Spleen (tissue), 11 donors: ENCODE data around the gene TRAF3IP3. TPM values are rescaled to one million over a fixed set of nuclear protein-coding genes. Genes with fewer than 3 reads are reported as not detected.

Source experiments
- DNase-seq: peaks from one replicate; pipeline ENCODE4 v3.0.0-alpha.2; 2020
- H3K27ac ChIP-seq, 8 donors: fragments of 200-600 bp; sonication (generic) in 7 of 8; 1 replicate in 4 of 8; 2 replicates in 4 of 8; pipeline versions ENCODE4 v1.5.0 to v1.8.0; 2016 to 2021; ENCODE audit warnings: inconsistent platforms in 4 of 8, mild to moderate bottlenecking in 4 of 8, moderate library complexity in 1 of 8
- H3K27me3 ChIP-seq, 7 donors: fragments of 200-600 bp; sonication (generic) in 6 of 7; replicated peaks in 1 of 7; 1 replicate in 4 of 7; 2 replicates in 3 of 7; pipeline versions ENCODE4 v1.5.0 to v1.8.0; 2016 to 2021; ENCODE audit warnings: inconsistent platforms in 3 of 7, mild to moderate bottlenecking in 1 of 7
- H3K36me3 ChIP-seq, 6 donors: fragments of 200-600 bp; sonication (generic) in 5 of 6; 1 replicate in 4 of 6; 2 replicates in 2 of 6; pipeline versions ENCODE4 v1.5.0 to v1.8.0; 2016 to 2021; ENCODE audit warnings: inconsistent platforms in 2 of 6
- H3K4me1 ChIP-seq, 6 donors: fragments of 200-600 bp; sonication (generic) in 5 of 6; 1 replicate in 3 of 6; 2 replicates in 3 of 6; pipeline versions ENCODE4 v1.5.0 to v1.8.0; 2016 to 2021; ENCODE audit warnings: inconsistent platforms in 3 of 6
- H3K4me3 ChIP-seq, 8 donors: fragments of 200-600 bp; sonication (generic) in 7 of 8; 1 replicate in 4 of 8; 2 replicates in 4 of 8; pipeline versions ENCODE4 v1.5.0 to v1.8.0; 2016 to 2021; ENCODE audit warnings: inconsistent platforms in 4 of 8, mild to moderate bottlenecking in 4 of 8, moderate library complexity in 2 of 8
- H3K9me3 ChIP-seq, 8 donors: fragments of 200-600 bp; sonication (generic) in 7 of 8; 1 replicate in 4 of 8; 2 replicates in 4 of 8; pipeline versions ENCODE4 v1.5.0 to v1.8.0; 2016 to 2021; ENCODE audit warnings: inconsistent platforms in 4 of 8
- CTCF ChIP-seq, 11 experiments: fragments of 200-600 bp in 7 of 11; fragments of 450-650 bp in 4 of 11; sonication (generic) in 4 of 11; IDR thresholded peaks in 8 of 11; conservative IDR thresholded peaks in 3 of 11; 1 replicate in 7 of 11; 2 replicates in 4 of 11; pipeline versions ENCODE4 v1.4.0 to v1.8.0; 2016 to 2021; ENCODE audit warnings: antibody characterized with exemption in 11 of 11, inconsistent platforms in 4 of 11, mild to moderate bottlenecking in 1 of 11
- POLR2A ChIP-seq, 3 donors: fragments of 450-650 bp; IDR thresholded peaks; one replicate each; pipeline ENCODE4 v1.5.1; 2017; ENCODE audit warnings: antibody characterized with exemption in 3 of 3, mild to moderate bottlenecking in 1 of 3
- POLR2AphosphoS5 ChIP-seq, 3 donors: sonication (generic); formaldehyde crosslinking; IDR thresholded peaks; one replicate each; pipeline ENCODE4 v1.5.1; 2017; ENCODE audit warnings: antibody characterized with exemption in 3 of 3
- WGBS, 5 donors: extraction: QIAGEN DNeasy Blood & Tissue Kit in 3 of 5; methylation state at CpG; one replicate each; pipeline versions ENCODE4 v1.1.5 to v1.1.7; 2013 to 2018; 5-methylcytosine and 5-hydroxymethylcytosine counted together
- intact Hi-C: fragments of 100-400 bp; cut with DNase I; formaldehyde crosslinking; loops from one replicate; pipeline ENCODE4 v1.15.0; 2023; ENCODE audit warnings: low total_unique reads
- polyA plus RNA-seq, 3 donors: library from polyadenylated mRNA; stranded (reverse); fragments of 200-250 nt; gene quantifications; one replicate each; pipeline ENCODE4 v1.2.1, GENCODE V29; 2013
- total RNA-seq, 7 donors: library from RNA; depleted of rRNA in 3 of 7; stranded (reverse); fragments of >200 nt in 3 of 7; fragmentation: NEBNext Ultra II Directional in 4 of 7; extraction: Animal tissue kit (Norgen Biotek cat#: 25700) in 4 of 7; gene quantifications; one replicate each; pipeline versions ENCODE4 v1.1.0 to v1.2.1, GENCODE V29; 2016 to 2021
- donor health status: healthy with polysubstance abuse.
- donor health status: DM: no; HTN: no; CAD: no; lungs with moderate emphysema.
- donor health status: DM: no; HTN: no; CAD: no.
- donor health status: Bipolar disorder and iron deficiency.
- donor health status: healthy.
- donor health status: DM: no; HTN: no; CAD: no.
- donor health status: DM: yes; HTN: yes; CAD: no.

Gene TRAF3IP3
- total and polyA plus RNA-seq, 10 donors, result 95.4 to 189 (median 108) TPM

- 70 to 76% (median 74%) methylated on average over 7 of the region's 7 CpGs for WGBS, 5 donors
- no peak for DNase-seq
- Histone ChIP-seq H3K27me3 (peaks cover 0 to 42% (median 5%) of the 10 kb centered on the region in 7 donors), H3K4me3 (no peak overlapping the region), H3K27ac (no peak overlapping the region), H3K36me3 (no peaks in the 10 kb centered on the region), H3K4me1 (peaks cover 0 to 17% (median 8%) of the 10 kb centered on the region in 6 donors), H3K9me3 (no peaks in the 10 kb centered on the region)
- intact Hi-C loops, result no loop called here
- TF ChIP-seq POLR2A (IDR thresholded peaks at IDR 0.05), result no peak
- no peak for TF ChIP-seq CTCF (IDR thresholded peaks at IDR 0.05 in 8 of 11, conservative IDR thresholded peaks at IDR 0.05 in 3 of 11)
- no peak for TF ChIP-seq POLR2AphosphoS5 (IDR thresholded peaks at IDR 0.05)
Observed at GRCh38 chr1:209822706-209823105, 66.9 kb downstream of the TRAF3IP3 start.

DNA sequence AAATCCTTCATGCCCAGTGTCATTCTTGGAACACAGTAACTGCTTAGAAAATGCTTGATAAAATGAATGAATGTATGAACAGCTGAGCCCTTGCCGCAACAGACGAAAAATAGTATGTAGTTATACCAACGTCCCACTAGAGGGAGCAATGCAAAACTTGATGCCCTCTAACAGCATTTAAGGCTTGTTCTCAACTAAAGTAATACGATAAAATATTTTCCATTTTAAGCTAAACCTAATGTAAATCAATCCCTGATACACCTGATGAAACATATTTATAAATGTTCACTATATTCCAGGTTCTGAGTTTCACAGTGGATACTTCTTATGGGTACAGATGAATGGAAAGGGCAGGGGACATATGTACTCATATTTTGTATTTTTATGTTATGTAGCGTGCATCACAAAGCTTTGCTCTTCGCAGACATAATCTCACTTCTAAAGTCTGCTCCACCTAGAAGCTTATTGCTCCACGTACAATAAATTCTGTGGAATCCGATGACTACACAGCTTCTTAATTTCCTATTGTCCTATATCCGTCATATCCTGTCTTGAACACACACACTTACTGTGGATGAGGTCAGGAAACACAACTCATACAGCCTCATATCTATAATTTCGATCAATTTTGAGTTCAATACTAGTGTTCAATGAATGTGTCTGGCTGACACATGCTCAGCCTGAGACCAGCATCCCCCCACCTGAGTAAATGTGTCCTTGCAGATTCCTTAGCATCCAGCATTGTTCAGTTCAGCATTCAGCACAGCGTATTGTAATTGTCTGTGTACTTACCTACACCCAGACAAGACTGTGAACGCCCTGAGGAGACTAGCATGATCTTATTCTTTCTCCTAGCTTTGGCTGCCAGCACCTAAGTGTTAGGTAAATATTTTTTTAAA is 67.5 kb downstream of the TRAF3IP3 start:
- intact Hi-C loops, result no loop called here
- peaks cover 0 to 41% (median 5%) of the 10 kb centered on the region in 7 donors for H3K27me3 ChIP-seq
- no peak overlapping the region for H3K27ac ChIP-seq
- 37 to 47% (median 41%) methylated on average over 12 of the region's 12 CpGs for WGBS, 5 donors
- peak overlapping the region in 1 of 8 donors; percentile 20 for H3K4me3 ChIP-seq
- peaks cover 0 to 20% (median 8%) of the 10 kb centered on the region in 6 donors for H3K4me1 ChIP-seq
- TF ChIP-seq POLR2A (IDR thresholded peaks at IDR 0.05), result no peak
- TF ChIP-seq POLR2AphosphoS5 (IDR thresholded peaks at IDR 0.05), result no peak
- peak; percentile 29 to 83 (median 70) for TF ChIP-seq CTCF (IDR thresholded peaks at IDR 0.05 in 8 of 11, conservative IDR thresholded peaks at IDR 0.05 in 3 of 11)
- no peaks in the 10 kb centered on the region for H3K36me3 ChIP-seq
- no peak for DNase-seq
- H3K9me3 ChIP-seq, result no peaks in the 10 kb centered on the region

GRCh38 chr1:209825591-209826434 is 70.0 kb downstream of the TRAF3IP3 start:
- Histone ChIP-seq H3K9me3 (no peaks in the 10 kb centered on the region), H3K4me1 (peaks cover 11 to 44% (median 25%) of the 10 kb centered on the region in 6 donors), H3K27ac (no peak overlapping the region), H3K36me3 (peaks cover 0 to 11% (median 2%) of the 10 kb centered on the region in 6 donors), H3K4me3 (no peak overlapping the region), H3K27me3 (peaks cover 0 to 17% (median 0%) of the 10 kb centered on the region in 7 donors)
- no peak for TF ChIP-seq POLR2A (IDR thresholded peaks at IDR 0.05)
- TF ChIP-seq POLR2AphosphoS5 (IDR thresholded peaks at IDR 0.05), result no peak
- no peak for TF ChIP-seq CTCF (IDR thresholded peaks at IDR 0.05 in 8 of 11, conservative IDR thresholded peaks at IDR 0.05 in 3 of 11)
- 81 to 84% (median 83%) methylated on average over 11 of the region's 11 CpGs for WGBS, 5 donors
- intact Hi-C loops, result no loop called here
- no peak for DNase-seq
